ENCODE data around the gene PLEKHG3. TPM values are rescaled to one million over a fixed set of nuclear protein-coding genes. Genes with fewer than 3 reads are reported as not detected.
A peak's percentile ranks its signal among the peaks of the same experiment; 100 is the strongest.

The PLEKHG3 gene
- polyA plus RNA-seq, 3 donors: 6.3 to 21.6 (median 13.0) TPM

GRCh38 chr14:64724578-64724930, 20.3 kb downstream of the PLEKHG3 start:
- intact Hi-C loops (cut with micrococcal nuclease): no loop called here
- H3K4me3 Mint-ChIP-seq: no peak overlapping the region
- H3K79me2 ChIP-seq (ENCODE audit: insufficient read depth, low read length): no peaks in the 10 kb centered on the region
- 100% methylated on average over 1 of the region's 1 CpG for WGBS (ENCODE audit: insufficient coverage)
- H3K36me3 Mint-ChIP-seq: peaks cover 38 to 57% of the 10 kb centered on the region in 2 donors
- H3K27me3 ChIP-seq (ENCODE audit: control insufficient read depth in 2 of 2, insufficient read depth in 2 of 2, low read length in 2 of 2): no peaks in the 10 kb centered on the region
- H3K27me3 Mint-ChIP-seq (ENCODE audit: low read depth in 3 of 3): peaks cover 2 to 3% (median 3%) of the 10 kb centered on the region in 3 donors
- peaks cover 48% of the 10 kb centered on the region for H3K4me1 Mint-ChIP-seq
- no peak overlapping the region for H3K27ac ChIP-seq (ENCODE audit: low read depth in 1 of 2, low read length in 2 of 2)
- peaks cover 0 to 3% (median 0%) of the 10 kb centered on the region in 7 donors for H3K9me3 Mint-ChIP-seq
- TF ChIP-seq CTCF (IDR thresholded peaks at IDR 0.05): no peak
- H4K20me1 ChIP-seq (ENCODE audit: insufficient read depth, low read length): peaks cover 19% of the 10 kb centered on the region
- H3K4me3 ChIP-seq (replicated peaks in 1 of 3; ENCODE audit: low read depth in 2 of 3, low read length in 3 of 3): no peak overlapping the region
- DNase-seq: no peak
- no peak overlapping the region for H3K4me2 ChIP-seq (replicated peaks; ENCODE audit: extremely low read depth, low read length, poor library complexity, severe bottlenecking)
- peak overlapping the region in 1 of 7 donors; percentile 32 for H3K27ac Mint-ChIP-seq
- H3K9me3 ChIP-seq (replicated peaks in 1 of 2; ENCODE audit: control insufficient read depth in 1 of 2, insufficient read depth in 1 of 2, low read length in 2 of 2): no peaks in the 10 kb centered on the region
- peaks cover 44 to 48% of the 10 kb centered on the region in 2 donors for H3K4me1 ChIP-seq (ENCODE audit: control insufficient read depth in 1 of 2, insufficient read depth in 2 of 2, low read length in 2 of 2)
- H2AFZ ChIP-seq (ENCODE audit: insufficient read depth, low read depth, low read length, poor library complexity, severe bottlenecking): no peak overlapping the region
- H3K9ac ChIP-seq (ENCODE audit: insufficient read depth, low read length, poor library complexity, severe bottlenecking): no peak overlapping the region
- H3K36me3 ChIP-seq (replicated peaks in 1 of 2; ENCODE audit: control insufficient read depth in 1 of 2, insufficient read depth in 2 of 2, low read length in 2 of 2): peaks cover 19 to 22% of the 10 kb centered on the region in 2 donors

GRCh38 chr14:64725261-64725815, 21.1 kb downstream of the PLEKHG3 start:
- no peak for TF ChIP-seq CTCF (IDR thresholded peaks at IDR 0.05)
- no peak overlapping the region for H3K27ac Mint-ChIP-seq
- H3K36me3 ChIP-seq (replicated peaks in 1 of 2; ENCODE audit: control insufficient read depth in 1 of 2, insufficient read depth in 2 of 2, low read length in 2 of 2): peaks cover 22 to 28% of the 10 kb centered on the region in 2 donors
- 83% methylated on average over 2 of the region's 3 CpGs for WGBS (ENCODE audit: insufficient coverage)
- DNase-seq: no peak
- H3K27me3 ChIP-seq (ENCODE audit: control insufficient read depth in 2 of 2, insufficient read depth in 2 of 2, low read length in 2 of 2): no peaks in the 10 kb centered on the region
- H3K4me1 ChIP-seq (ENCODE audit: control insufficient read depth in 1 of 2, insufficient read depth in 2 of 2, low read length in 2 of 2): peaks cover 36 to 40% of the 10 kb centered on the region in 2 donors
- H3K36me3 Mint-ChIP-seq: peaks cover 38 to 58% of the 10 kb centered on the region in 2 donors
- peaks cover 19% of the 10 kb centered on the region for H4K20me1 ChIP-seq (ENCODE audit: insufficient read depth, low read length)
- no peaks in the 10 kb centered on the region for H3K79me2 ChIP-seq (ENCODE audit: insufficient read depth, low read length)
- peaks cover 41% of the 10 kb centered on the region for H3K4me1 Mint-ChIP-seq
- no peak overlapping the region for H3K27ac ChIP-seq (ENCODE audit: low read depth in 1 of 2, low read length in 2 of 2)
- intact Hi-C loops (cut with micrococcal nuclease): no loop called here
- H2AFZ ChIP-seq (ENCODE audit: insufficient read depth, low read depth, low read length, poor library complexity, severe bottlenecking): no peak overlapping the region
- H3K27me3 Mint-ChIP-seq (ENCODE audit: low read depth in 3 of 3): peaks cover 2 to 3% (median 3%) of the 10 kb centered on the region in 3 donors
- H3K4me2 ChIP-seq (replicated peaks; ENCODE audit: extremely low read depth, low read length, poor library complexity, severe bottlenecking): no peak overlapping the region
- peaks cover 0 to 3% (median 0%) of the 10 kb centered on the region in 7 donors for H3K9me3 Mint-ChIP-seq
- H3K9me3 ChIP-seq (replicated peaks in 1 of 2; ENCODE audit: control insufficient read depth in 1 of 2, insufficient read depth in 1 of 2, low read length in 2 of 2): no peaks in the 10 kb centered on the region
- H3K4me3 ChIP-seq (replicated peaks in 1 of 3; ENCODE audit: low read depth in 2 of 3, low read length in 3 of 3): no peak overlapping the region
- H3K4me3 Mint-ChIP-seq: no peak overlapping the region
- no peak overlapping the region for H3K9ac ChIP-seq (ENCODE audit: insufficient read depth, low read length, poor library complexity, severe bottlenecking)

Data from CD14-positive monocyte (primary cell).